ENCODE data around the gene TEX2.
"Not testable (repeated sequence)": the region's sequence is repeated elsewhere in the genome, so short reads cannot be mapped to it uniquely, and the experiment has no call there.

Gene TEX2

DNA sequence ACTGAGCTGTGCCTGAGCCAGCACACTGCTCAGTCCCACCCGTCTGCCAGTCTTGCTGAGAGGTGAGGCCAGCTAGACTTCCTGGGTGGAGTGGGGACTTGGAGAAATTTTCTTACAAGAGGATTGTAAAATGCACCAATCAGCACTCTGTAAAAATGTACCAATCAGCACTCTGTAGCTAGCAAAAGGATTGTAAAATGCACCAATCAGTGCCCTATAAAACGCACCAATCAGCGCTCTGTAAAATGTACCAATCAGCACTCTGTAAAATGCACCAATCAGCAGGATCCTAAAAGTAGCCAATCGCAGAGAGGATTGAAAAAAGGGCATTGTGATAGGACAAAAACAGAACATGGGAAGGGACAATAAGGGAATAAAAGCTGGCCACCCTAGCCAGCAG is 84.0 kb downstream of the TEX2 start:
- H2AK5ac ChIP-seq (ENCODE audit: low read depth, low read length); H2BK12ac ChIP-seq (ENCODE audit: low read length); H3K23ac ChIP-seq (ENCODE audit: low read depth, low read length, poor library complexity); H2AFZ ChIP-seq (ENCODE audit: low read length); DNase-seq (ENCODE audit: low spot score); H3K4me3 ChIP-seq (ENCODE audit: low read length in 2 of 2); H4K8ac ChIP-seq (ENCODE audit: low read depth, low read length); H3K27me3 ChIP-seq (ENCODE audit: control insufficient read depth in 3 of 3, insufficient read depth in 3 of 3, low read depth in 1 of 3, low read length in 3 of 3); H3K27ac ChIP-seq (replicated peaks; ENCODE audit: low read length); H3K4ac ChIP-seq (ENCODE audit: low read length); H2BK5ac ChIP-seq (ENCODE audit: low read length); H3K79me1 ChIP-seq (ENCODE audit: low read depth, low read length); H3K9me3 ChIP-seq (replicated peaks in 1 of 2; ENCODE audit: control insufficient read depth in 2 of 2, insufficient read depth in 1 of 2, low read depth in 1 of 2, low read length in 2 of 2); H2BK15ac ChIP-seq (ENCODE audit: low read length); H3K4me1 ChIP-seq (ENCODE audit: control insufficient read depth in 2 of 2, insufficient read depth in 1 of 2, low read depth in 1 of 2, low read length in 2 of 2); H4K91ac ChIP-seq (ENCODE audit: low read depth, low read length, poor library complexity); H3K18ac ChIP-seq (ENCODE audit: low read length); H3K4me2 ChIP-seq (ENCODE audit: insufficient read depth, low read length, poor library complexity, severe bottlenecking); H2BK120ac ChIP-seq (ENCODE audit: low read depth, low read length); H3K14ac ChIP-seq (ENCODE audit: low read length): not testable (repeated sequence)
- no CpG with 5 or more reads among the region's 4 CpGs for WGBS, 2 donors (ENCODE audit: extremely low coverage in 2 of 2, insufficient read length in 2 of 2, insufficient replicate concordance in 1 of 2)
- H3K9ac ChIP-seq (ENCODE audit: low read depth, low read length, poor library complexity): peak overlapping the region; percentile 13
- peaks cover 0 to 28% of the 10 kb centered on the region in 2 donors for H3K36me3 ChIP-seq (replicated peaks in 1 of 2; ENCODE audit: control insufficient read depth in 2 of 2, insufficient read depth in 2 of 2, low read length in 2 of 2)

DNA sequence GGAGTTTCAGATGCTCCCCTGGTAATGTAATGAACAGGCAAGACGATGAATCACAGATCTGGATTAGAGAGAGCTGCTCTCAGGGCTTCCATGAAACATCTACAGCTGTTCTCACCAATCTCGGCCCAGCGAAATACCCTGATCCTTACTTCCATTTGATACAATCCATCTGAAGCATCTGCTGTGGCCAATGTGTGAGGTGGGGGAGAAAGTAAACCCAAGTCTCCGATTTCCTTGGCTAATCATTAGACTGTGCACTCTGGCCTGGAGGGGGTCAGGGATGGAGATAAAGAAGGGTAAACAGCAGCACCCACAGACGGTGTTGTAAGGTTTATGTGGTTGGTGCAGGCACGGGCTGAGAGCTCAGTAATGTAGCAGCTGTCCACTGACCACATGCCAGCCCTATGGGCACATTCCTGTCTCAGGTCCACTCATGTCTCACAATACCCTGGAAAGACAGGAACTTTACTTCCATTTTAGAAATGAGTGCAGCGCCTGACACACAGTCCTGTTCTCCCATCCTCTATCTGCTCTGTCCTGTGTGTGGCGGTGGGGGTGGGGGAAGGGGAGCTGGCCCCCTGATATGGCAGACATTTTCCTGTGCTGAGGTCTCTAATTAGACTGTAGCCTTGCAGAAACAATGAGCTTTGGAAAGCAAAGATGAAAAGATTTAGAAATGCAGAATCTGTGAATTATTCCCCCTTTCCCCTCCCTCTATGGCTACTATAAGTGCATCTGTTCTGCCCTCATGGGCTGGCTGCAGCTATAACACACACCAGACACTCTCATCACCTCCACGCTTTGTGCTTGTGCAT is 84.8 kb downstream of the TEX2 start:
- Histone ChIP-seq H2AK5ac (ENCODE audit: low read depth, low read length) (no peak overlapping the region), H3K4me1 (ENCODE audit: control insufficient read depth in 2 of 2, insufficient read depth in 1 of 2, low read depth in 1 of 2, low read length in 2 of 2) (peaks cover 0 to 3% of the 10 kb centered on the region in 2 donors), H4K8ac (ENCODE audit: low read depth, low read length) (no peak overlapping the region), H3K36me3 (replicated peaks in 1 of 2; ENCODE audit: control insufficient read depth in 2 of 2, insufficient read depth in 2 of 2, low read length in 2 of 2) (peaks cover 0 to 28% of the 10 kb centered on the region in 2 donors), H2BK120ac (ENCODE audit: low read depth, low read length) (no peak overlapping the region), H2BK15ac (ENCODE audit: low read length) (no peak overlapping the region), H3K9ac (ENCODE audit: low read depth, low read length, poor library complexity) (peak overlapping the region; percentile 13), H3K9me3 (replicated peaks in 1 of 2; ENCODE audit: control insufficient read depth in 2 of 2, insufficient read depth in 1 of 2, low read depth in 1 of 2, low read length in 2 of 2) (peaks cover 0 to 1% of the 10 kb centered on the region in 2 donors), H3K79me1 (ENCODE audit: low read depth, low read length) (no peaks in the 10 kb centered on the region), H3K27ac (replicated peaks; ENCODE audit: low read length) (no peak overlapping the region), H2BK5ac (ENCODE audit: low read length) (no peak overlapping the region), H3K4me3 (ENCODE audit: low read length in 2 of 2) (peak overlapping the region in 1 of 2 donors; percentile 17), H4K91ac (ENCODE audit: low read depth, low read length, poor library complexity) (no peak overlapping the region), H3K18ac (ENCODE audit: low read length) (no peak overlapping the region), H2BK12ac (ENCODE audit: low read length) (no peak overlapping the region), H3K23ac (ENCODE audit: low read depth, low read length, poor library complexity) (no peak overlapping the region), H2AFZ (ENCODE audit: low read length) (no peak overlapping the region), H3K27me3 (ENCODE audit: control insufficient read depth in 3 of 3, insufficient read depth in 3 of 3, low read depth in 1 of 3, low read length in 3 of 3) (no peaks in the 10 kb centered on the region), H3K4me2 (ENCODE audit: insufficient read depth, low read length, poor library complexity, severe bottlenecking) (no peak overlapping the region), H3K4ac (ENCODE audit: low read length) (no peak overlapping the region), H3K14ac (ENCODE audit: low read length) (no peak overlapping the region)
- WGBS, 2 donors (ENCODE audit: extremely low coverage in 2 of 2, insufficient read length in 2 of 2, insufficient replicate concordance in 1 of 2): no CpG with 5 or more reads among the region's 9 CpGs
- DNase-seq (ENCODE audit: low spot score): no peak

DNA sequence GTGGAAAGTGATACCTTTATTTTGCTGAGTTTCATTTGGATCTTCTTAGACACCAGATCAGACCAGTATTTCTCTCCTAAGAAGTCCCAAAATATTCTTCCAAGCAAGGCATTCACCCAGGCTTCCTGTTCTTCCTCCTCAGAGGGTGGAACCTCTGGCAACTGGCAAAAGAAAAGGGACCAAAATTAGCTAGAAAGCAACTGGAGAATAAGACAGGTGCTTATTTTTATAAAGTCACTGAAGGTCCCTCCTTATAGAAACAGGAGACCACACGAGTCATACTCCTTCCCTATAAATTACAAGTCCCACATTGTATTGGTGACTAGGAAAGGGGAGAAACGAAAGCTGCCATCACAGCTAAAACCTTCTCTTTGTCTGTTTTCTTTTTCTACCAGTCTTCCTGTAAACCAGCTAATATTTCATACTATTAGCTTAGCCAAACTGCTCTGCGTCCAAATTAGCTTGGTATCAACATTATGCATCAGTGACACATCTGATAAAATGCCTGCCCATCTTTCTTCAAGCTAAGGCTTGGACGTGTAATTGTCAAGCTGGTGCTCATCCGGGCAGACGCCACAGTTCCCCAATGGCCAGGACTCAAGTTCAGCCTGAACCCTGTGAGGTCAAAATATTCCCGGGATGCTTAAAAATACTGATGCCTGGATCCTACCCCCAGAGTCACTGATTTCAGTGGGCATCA is 85.6 kb downstream of the TEX2 start:
- H2BK120ac ChIP-seq (ENCODE audit: low read depth, low read length): no peak overlapping the region
- no CpG with 5 or more reads among the region's 7 CpGs for WGBS, 2 donors (ENCODE audit: extremely low coverage in 2 of 2, insufficient read length in 2 of 2, insufficient replicate concordance in 1 of 2)

DNA sequence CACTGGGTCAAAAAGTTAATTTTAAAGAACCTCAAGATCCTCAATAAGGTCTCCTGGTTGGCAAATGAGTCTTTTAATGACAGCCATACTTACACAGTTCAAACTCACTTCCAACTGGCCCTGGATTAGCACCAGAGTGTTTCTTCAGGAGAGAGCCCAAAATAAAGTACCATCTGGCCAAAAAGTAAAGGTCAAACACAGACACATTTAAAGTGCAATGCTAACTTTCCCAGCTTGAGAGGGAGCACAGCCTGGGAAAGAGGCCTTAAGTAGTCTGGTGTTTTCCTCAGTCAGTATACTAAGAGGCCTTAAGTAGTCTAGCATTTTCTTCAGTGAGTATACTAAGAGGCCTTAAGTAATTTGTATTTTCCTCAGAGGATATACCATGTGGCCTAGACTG is 86.5 kb downstream of the TEX2 start:
- Histone ChIP-seq H3K4me1 (ENCODE audit: control insufficient read depth in 2 of 2, insufficient read depth in 1 of 2, low read depth in 1 of 2, low read length in 2 of 2) (peaks cover 0 to 3% of the 10 kb centered on the region in 2 donors), H3K23ac (ENCODE audit: low read depth, low read length, poor library complexity) (no peak overlapping the region), H3K27me3 (ENCODE audit: control insufficient read depth in 3 of 3, insufficient read depth in 3 of 3, low read depth in 1 of 3, low read length in 3 of 3) (no peaks in the 10 kb centered on the region), H2BK12ac (ENCODE audit: low read length) (no peak overlapping the region), H4K8ac (ENCODE audit: low read depth, low read length) (no peak overlapping the region), H3K4ac (ENCODE audit: low read length) (no peak overlapping the region), H4K91ac (ENCODE audit: low read depth, low read length, poor library complexity) (no peak overlapping the region), H3K18ac (ENCODE audit: low read length) (no peak overlapping the region), H2BK5ac (ENCODE audit: low read length) (no peak overlapping the region), H2AFZ (ENCODE audit: low read length) (no peak overlapping the region), H3K27ac (replicated peaks; ENCODE audit: low read length) (no peak overlapping the region), H2BK120ac (ENCODE audit: low read depth, low read length) (no peak overlapping the region), H3K79me1 (ENCODE audit: low read depth, low read length) (no peaks in the 10 kb centered on the region), H3K36me3 (replicated peaks in 1 of 2; ENCODE audit: control insufficient read depth in 2 of 2, insufficient read depth in 2 of 2, low read length in 2 of 2) (peaks cover 0 to 29% of the 10 kb centered on the region in 2 donors), H3K14ac (ENCODE audit: low read length) (no peak overlapping the region), H2BK15ac (ENCODE audit: low read length) (no peak overlapping the region), H3K9me3 (replicated peaks in 1 of 2; ENCODE audit: control insufficient read depth in 2 of 2, insufficient read depth in 1 of 2, low read depth in 1 of 2, low read length in 2 of 2) (peaks cover 0 to 1% of the 10 kb centered on the region in 2 donors), H3K9ac (ENCODE audit: low read depth, low read length, poor library complexity) (no peak overlapping the region), H3K4me2 (ENCODE audit: insufficient read depth, low read length, poor library complexity, severe bottlenecking) (no peak overlapping the region), H3K4me3 (ENCODE audit: low read length in 2 of 2) (no peak overlapping the region), H2AK5ac (ENCODE audit: low read depth, low read length) (no peak overlapping the region)
- no peak for DNase-seq (ENCODE audit: low spot score)

More for the DNA sequence above, 85.6 kb downstream of the TEX2 start:
- no peaks in the 10 kb centered on the region for H3K79me1 ChIP-seq (ENCODE audit: low read depth, low read length)
- H2AFZ ChIP-seq (ENCODE audit: low read length): no peak overlapping the region
- H3K27ac ChIP-seq (replicated peaks; ENCODE audit: low read length): no peak overlapping the region
- no peak overlapping the region for H3K4ac ChIP-seq (ENCODE audit: low read length)
- H2BK15ac ChIP-seq (ENCODE audit: low read length): no peak overlapping the region
- H3K4me1 ChIP-seq (ENCODE audit: control insufficient read depth in 2 of 2, insufficient read depth in 1 of 2, low read depth in 1 of 2, low read length in 2 of 2): peaks cover 0 to 3% of the 10 kb centered on the region in 2 donors
- H3K27me3 ChIP-seq (ENCODE audit: control insufficient read depth in 3 of 3, insufficient read depth in 3 of 3, low read depth in 1 of 3, low read length in 3 of 3): no peaks in the 10 kb centered on the region
- H2AK5ac ChIP-seq (ENCODE audit: low read depth, low read length): no peak overlapping the region
- H3K23ac ChIP-seq (ENCODE audit: low read depth, low read length, poor library complexity): no peak overlapping the region
- H3K14ac ChIP-seq (ENCODE audit: low read length): no peak overlapping the region
- no peak overlapping the region for H2BK12ac ChIP-seq (ENCODE audit: low read length)
- no peak overlapping the region for H3K4me2 ChIP-seq (ENCODE audit: insufficient read depth, low read length, poor library complexity, severe bottlenecking)
- H2BK5ac ChIP-seq (ENCODE audit: low read length): no peak overlapping the region
- no peak overlapping the region for H4K8ac ChIP-seq (ENCODE audit: low read depth, low read length)
- no peak overlapping the region for H3K9ac ChIP-seq (ENCODE audit: low read depth, low read length, poor library complexity)
- peaks cover 0 to 28% of the 10 kb centered on the region in 2 donors for H3K36me3 ChIP-seq (replicated peaks in 1 of 2; ENCODE audit: control insufficient read depth in 2 of 2, insufficient read depth in 2 of 2, low read length in 2 of 2)
- no peak overlapping the region for H3K18ac ChIP-seq (ENCODE audit: low read length)
- no peak overlapping the region for H4K91ac ChIP-seq (ENCODE audit: low read depth, low read length, poor library complexity)
- peaks cover 0 to 1% of the 10 kb centered on the region in 2 donors for H3K9me3 ChIP-seq (replicated peaks in 1 of 2; ENCODE audit: control insufficient read depth in 2 of 2, insufficient read depth in 1 of 2, low read depth in 1 of 2, low read length in 2 of 2)
- DNase-seq (ENCODE audit: low spot score): no peak
- no peak overlapping the region for H3K4me3 ChIP-seq (ENCODE audit: low read length in 2 of 2)

Measured in neuronal stem cell (in vitro differentiated cells).